Stimulated activated CD4-positive, alpha-beta T cell treated with anti-CD3 and anti-CD28 coated beads, Interleukin-4, amount 100 ng/mL, for 1 hour (primary cell): Measurements from ENCODE around the gene PPP2R5C.

Experiments
- DNase-seq: peaks from one replicate; pipeline ENCODE4 v3.0.0-alpha.2; 2020

PPP2R5C gene

GRCh38 chr14:101975231-101975630 lies 213.7 kb downstream of the PPP2R5C start:
- no peak for DNase-seq
